Measurements from ENCODE around the gene ADGRE3.

Gene ADGRE3

DNA sequence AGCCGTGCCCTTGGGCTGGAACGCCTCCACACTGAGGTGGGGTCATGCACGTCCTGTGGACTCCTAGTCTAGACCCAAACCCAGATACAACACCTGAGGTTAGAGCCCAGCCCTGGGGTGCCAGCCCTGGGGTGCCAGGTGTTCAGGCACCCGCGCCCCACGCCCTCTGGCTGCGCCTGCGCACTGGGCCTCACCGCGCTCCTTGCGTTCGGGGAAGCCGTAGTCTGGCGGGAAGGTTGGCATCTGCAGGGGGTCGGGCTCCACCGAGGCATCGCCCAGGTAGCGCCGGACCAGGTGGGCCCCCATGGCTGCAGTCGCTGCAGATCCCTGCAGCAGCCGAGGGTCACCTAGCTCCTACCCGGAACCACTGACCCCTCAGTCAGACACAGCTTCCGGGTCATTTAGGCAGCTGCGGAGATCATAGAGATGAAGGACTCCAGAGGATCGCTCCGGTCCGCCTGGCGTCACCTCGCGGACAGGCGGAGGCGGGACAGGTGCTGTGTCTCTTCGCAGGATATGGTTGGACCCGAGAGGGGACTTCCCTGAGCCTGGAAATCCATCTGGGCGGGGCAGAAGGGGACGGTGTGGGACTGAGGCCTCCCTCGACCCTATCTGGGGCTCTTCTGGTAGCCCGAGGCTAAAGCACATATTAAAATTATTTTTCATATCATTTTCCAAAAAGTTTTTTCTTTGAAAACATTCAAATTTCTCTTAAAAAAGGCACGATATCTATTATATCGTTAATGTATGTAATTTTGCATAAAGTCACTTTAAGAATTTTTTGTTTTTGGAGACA, 102.8 kb downstream of the ADGRE3 start, which contains the start of gene NDUFB7:
Gene NDUFB7 (minus strand): TSS at position 372 of the 796 bp plus-strand sequence. CDS start 66 bp downstream, at position 306.
- in situ Hi-C loops (cut with MboI; ENCODE audit: low sequenced_read_pairs, unreplicated experiment), result loop anchor here (5.0 to 25.0 kb wide), 4 partner anchors 115 to 540 kb away; partner anchors contain the start of genes ADGRE2, OR7A17 and SYDE1

DNA sequence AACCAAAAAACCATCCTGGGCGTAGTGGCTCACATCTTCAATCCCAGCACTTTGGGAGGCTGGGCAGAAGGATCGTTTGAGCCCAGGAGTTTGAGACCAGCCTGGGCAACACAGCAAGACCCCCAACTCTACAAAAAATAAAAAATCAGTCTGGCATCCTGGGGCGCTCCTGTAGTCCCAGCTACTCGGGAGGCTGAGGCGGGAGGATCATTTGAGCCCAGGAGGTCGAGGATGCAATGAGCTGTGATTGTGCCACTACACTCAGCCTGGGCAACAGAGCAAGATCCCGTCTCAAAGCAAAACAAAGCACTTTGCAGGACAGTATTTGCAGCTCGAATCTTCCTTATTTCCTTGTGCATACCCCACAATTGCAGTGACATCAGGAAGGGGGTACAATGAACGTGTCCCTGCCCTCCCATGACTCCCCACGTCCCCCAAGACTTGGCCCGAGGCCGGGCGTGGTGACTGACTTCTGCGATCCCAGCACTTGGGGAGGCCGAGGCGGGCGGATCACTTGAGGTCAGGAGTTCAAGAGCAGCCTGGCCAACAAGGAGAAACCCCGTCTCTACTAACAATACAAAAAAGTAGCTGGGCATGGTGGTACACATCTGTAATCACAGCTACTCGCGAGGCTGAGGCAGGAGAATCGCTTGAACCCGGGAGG, 103.6 kb downstream of the ADGRE3 start:
- DNase-seq (ENCODE audit: low spot score), result no peak
- in situ Hi-C loops (cut with MboI; ENCODE audit: low sequenced_read_pairs, unreplicated experiment), result loop anchor here (5.0 to 25.0 kb wide), 4 partner anchors 116 to 541 kb away; partner anchors contain the start of genes ADGRE2, OR7A17 and SYDE1
- TF ChIP-seq, protein P1, sequence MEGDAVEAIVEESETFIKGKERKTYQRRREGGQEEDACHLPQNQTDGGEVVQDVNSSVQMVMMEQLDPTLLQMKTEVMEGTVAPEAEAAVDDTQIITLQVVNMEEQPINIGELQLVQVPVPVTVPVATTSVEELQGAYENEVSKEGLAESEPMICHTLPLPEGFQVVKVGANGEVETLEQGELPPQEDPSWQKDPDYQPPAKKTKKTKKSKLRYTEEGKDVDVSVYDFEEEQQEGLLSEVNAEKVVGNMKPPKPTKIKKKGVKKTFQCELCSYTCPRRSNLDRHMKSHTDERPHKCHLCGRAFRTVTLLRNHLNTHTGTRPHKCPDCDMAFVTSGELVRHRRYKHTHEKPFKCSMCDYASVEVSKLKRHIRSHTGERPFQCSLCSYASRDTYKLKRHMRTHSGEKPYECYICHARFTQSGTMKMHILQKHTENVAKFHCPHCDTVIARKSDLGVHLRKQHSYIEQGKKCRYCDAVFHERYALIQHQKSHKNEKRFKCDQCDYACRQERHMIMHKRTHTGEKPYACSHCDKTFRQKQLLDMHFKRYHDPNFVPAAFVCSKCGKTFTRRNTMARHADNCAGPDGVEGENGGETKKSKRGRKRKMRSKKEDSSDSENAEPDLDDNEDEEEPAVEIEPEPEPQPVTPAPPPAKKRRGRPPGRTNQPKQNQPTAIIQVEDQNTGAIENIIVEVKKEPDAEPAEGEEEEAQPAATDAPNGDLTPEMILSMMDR (IDR thresholded peaks at IDR 0.05; ENCODE audit: borderline replicate concordance, control extremely low read depth, extremely low read depth, insufficient read depth, missing control alignments), result no peak

More for the DNA sequence above, 102.8 kb downstream of the ADGRE3 start, which contains the start of gene NDUFB7:
- TF ChIP-seq, protein P1 (IDR thresholded peaks at IDR 0.05; ENCODE audit: borderline replicate concordance, control extremely low read depth, extremely low read depth, insufficient read depth, missing control alignments), result peak; percentile 97
- DNase-seq (ENCODE audit: low spot score), result peak; percentile 92

Data from GM13976 (cell line).